B cell (primary cell): ENCODE results near the gene NEU4. TPM values are rescaled to one million over a fixed set of nuclear protein-coding genes. Genes with fewer than 3 reads are reported as not detected.
A peak's percentile ranks its signal among the peaks of the same experiment; 100 is the strongest.

Experiments
- ATAC-seq: fragments of 200-7000 bp; cut with Tn5 transposase; one replicate; pipeline ENCODE4 v1.10.0; 2021; ENCODE audit warnings: low read depth, mild to moderate bottlenecking, moderate number of reproducible peaks, moderate library complexity
- CTCF ChIA-PET: fragments of 350-600 bp; sonication (Branson Sonifier 250); formaldehyde crosslinking; loops from one replicate; lab custom pipeline; 2021; ENCODE audit warnings: antibody characterized with exemption, inconsistent platforms; lab: Charles Lee
- POLR2A ChIA-PET: fragments of 350-600 bp; sonication (Branson Sonifier 250); formaldehyde crosslinking; loops from one replicate; lab custom pipeline; 2021; ENCODE audit warnings: antibody characterized with exemption; lab: Charles Lee
- DNase-seq: peaks from one replicate; pipeline ENCODE4 v3.0.0; 2013
- H2AFZ ChIP-seq: 2 replicates; pipeline ENCODE4 v1.6.1; 2012; ENCODE audit warnings: mild to moderate bottlenecking, low read depth, low read length; ENCODE audit not compliant: insufficient read depth, poor library complexity, severe bottlenecking
- H3K27ac ChIP-seq, 2 donors: 1 replicate in 1 of 2; 2 replicates in 1 of 2; pipeline ENCODE4 v1.5.1; 2012 to 2013; ENCODE audit warnings: low read length in 2 of 2, mild to moderate bottlenecking in 2 of 2, moderate library complexity in 1 of 2
- H3K27me3 ChIP-seq, 4 experiments: fragments of 200-600 bp in 1 of 4; sonication (generic) in 1 of 4; replicated peaks in 1 of 4; 1 replicate in 2 of 4; 2 replicates in 2 of 4; pipeline versions ENCODE4 v1.6.1 to v1.7.0; 2013 to 2016; ENCODE audit warnings: low read length in 3 of 4, mild to moderate bottlenecking in 2 of 4, mixed read lengths in 1 of 4, moderate library complexity in 1 of 4; ENCODE audit not compliant: insufficient read depth in 4 of 4, control insufficient read depth in 3 of 4; ENCODE audit errors: control extremely low read depth in 1 of 4
- H3K36me3 ChIP-seq, 2 experiments: replicated peaks in 1 of 2; 1 replicate in 1 of 2; 2 replicates in 1 of 2; pipeline versions ENCODE4 v1.6.1 to v1.7.1; 2013; ENCODE audit warnings: low read length in 1 of 2; ENCODE audit not compliant: insufficient read depth in 2 of 2, control insufficient read depth in 1 of 2; ENCODE audit errors: control extremely low read depth in 1 of 2, extremely low read depth in 1 of 2
- H3K4me1 ChIP-seq, 2 donors: fragments of 200-600 bp in 1 of 2; sonication (generic) in 1 of 2; 1 replicate in 1 of 2; 2 replicates in 1 of 2; pipeline versions ENCODE4 v1.5.1 to v1.6.1; 2013 to 2017; ENCODE audit warnings: low read length in 2 of 2; ENCODE audit not compliant: control insufficient read depth in 2 of 2, insufficient read depth in 2 of 2
- H3K4me2 ChIP-seq: replicated peaks from 2 replicates; pipeline ENCODE3; 2012; ENCODE audit warnings: mild to moderate bottlenecking, low read depth, low read length; ENCODE audit not compliant: poor library complexity, severe bottlenecking
- H3K4me3 ChIP-seq, 5 experiments: fragments of 200-600 bp in 1 of 5; sonication (generic) in 1 of 5; 1 replicate in 3 of 5; 2 replicates in 2 of 5; pipeline versions ENCODE4 v1.5.1 to v1.7.0; 2011 to 2016; ENCODE audit warnings: low read length in 4 of 5, mild to moderate bottlenecking in 4 of 5, low read depth in 2 of 5, control low read depth in 1 of 5, moderate library complexity in 1 of 5; ENCODE audit not compliant: insufficient read depth in 1 of 5; ENCODE audit errors: control extremely low read depth in 1 of 5, extremely low read depth in 1 of 5
- H3K79me2 ChIP-seq: fragments of 200-600 bp; sonication (generic); one replicate; pipeline ENCODE4 v1.6.0; 2016; ENCODE audit warnings: low read length; ENCODE audit not compliant: control insufficient read depth, insufficient read depth
- H3K9ac ChIP-seq: fragments of 200-600 bp; sonication (generic); 2 replicates; pipeline ENCODE4 v1.6.1; 2017; ENCODE audit warnings: mild to moderate bottlenecking, low read length, moderate library complexity
- H3K9me3 ChIP-seq, 3 donors: one replicate each; pipeline versions ENCODE4 v1.6.1 to v1.7.1; 2013; ENCODE audit warnings: low read length in 2 of 3; ENCODE audit not compliant: control insufficient read depth in 2 of 3, insufficient read depth in 1 of 3; ENCODE audit errors: control extremely low read depth in 1 of 3
- H4K20me1 ChIP-seq: 2 replicates; pipeline ENCODE4 v1.6.0; 2012; ENCODE audit warnings: mild to moderate bottlenecking, low read length; ENCODE audit not compliant: insufficient read depth, control insufficient read depth, poor library complexity, severe bottlenecking
- H3K27ac Mint-ChIP-seq: one replicate; pipeline ENCODE4 v1.8.0; 2021; ENCODE audit warnings: mixed read lengths
- H3K27me3 Mint-ChIP-seq: one replicate; pipeline ENCODE4 v1.8.0; 2021; ENCODE audit warnings: mixed read lengths
- H3K4me1 Mint-ChIP-seq: one replicate; pipeline ENCODE4 v1.8.0; 2021; ENCODE audit warnings: mixed read lengths
- H3K4me3 Mint-ChIP-seq: one replicate; pipeline ENCODE4 v1.8.0; 2021; ENCODE audit warnings: mixed read lengths
- H3K9me3 Mint-ChIP-seq: one replicate; pipeline ENCODE4 v1.8.0; 2022; ENCODE audit warnings: mixed read lengths; ENCODE audit not compliant: insufficient read depth
- EZH2 ChIP-seq: IDR thresholded peaks from 2 replicates; pipeline ENCODE4 v1.6.1; 2012; ENCODE audit warnings: borderline replicate concordance, low read depth, mild to moderate bottlenecking, moderate library complexity, low read length; ENCODE audit not compliant: insufficient read depth, poor library complexity, severe bottlenecking
- WGBS: methylation state at CpG from one replicate; pipeline ENCODE4 v1.1.5; 2013; ENCODE audit warnings: missing lambda C conversion rate; ENCODE audit not compliant: insufficient coverage; 5-methylcytosine and 5-hydroxymethylcytosine counted together
- intact Hi-C: fragments of 100-400 bp; cut with micrococcal nuclease; formaldehyde crosslinking; loops from one replicate; pipeline ENCODE4 v1.10.0; 2022
- polyA plus RNA-seq: library from polyadenylated mRNA; depleted of rRNA; stranded (reverse); fragments of >200 nt; gene quantifications from 2 replicates; pipeline ENCODE4 v1.2.3, GENCODE V29; 2012
- total RNA-seq, 2 donors: library from RNA; stranded (reverse); fragments of 120-200 nt in 1 of 2; gene quantifications; 1 replicate in 1 of 2; 2 replicates in 1 of 2; pipeline versions ENCODE4 v1.2.3 to v1.2.4, GENCODE V29; 2013 to 2022
- TF ChIP-seq, protein P1 (sequence below): fragments of 200-600 bp; IDR thresholded peaks from one replicate; pipeline ENCODE4 v1.8.0; 2022; ENCODE audit warnings: antibody characterized with exemption, mild to moderate bottlenecking

The NEU4 gene
- total and polyA plus RNA-seq, 2 donors (not counting 1 experiment from before 2014, with no cell fraction given) = 0.19 TPM; not detected in 1

DNA sequence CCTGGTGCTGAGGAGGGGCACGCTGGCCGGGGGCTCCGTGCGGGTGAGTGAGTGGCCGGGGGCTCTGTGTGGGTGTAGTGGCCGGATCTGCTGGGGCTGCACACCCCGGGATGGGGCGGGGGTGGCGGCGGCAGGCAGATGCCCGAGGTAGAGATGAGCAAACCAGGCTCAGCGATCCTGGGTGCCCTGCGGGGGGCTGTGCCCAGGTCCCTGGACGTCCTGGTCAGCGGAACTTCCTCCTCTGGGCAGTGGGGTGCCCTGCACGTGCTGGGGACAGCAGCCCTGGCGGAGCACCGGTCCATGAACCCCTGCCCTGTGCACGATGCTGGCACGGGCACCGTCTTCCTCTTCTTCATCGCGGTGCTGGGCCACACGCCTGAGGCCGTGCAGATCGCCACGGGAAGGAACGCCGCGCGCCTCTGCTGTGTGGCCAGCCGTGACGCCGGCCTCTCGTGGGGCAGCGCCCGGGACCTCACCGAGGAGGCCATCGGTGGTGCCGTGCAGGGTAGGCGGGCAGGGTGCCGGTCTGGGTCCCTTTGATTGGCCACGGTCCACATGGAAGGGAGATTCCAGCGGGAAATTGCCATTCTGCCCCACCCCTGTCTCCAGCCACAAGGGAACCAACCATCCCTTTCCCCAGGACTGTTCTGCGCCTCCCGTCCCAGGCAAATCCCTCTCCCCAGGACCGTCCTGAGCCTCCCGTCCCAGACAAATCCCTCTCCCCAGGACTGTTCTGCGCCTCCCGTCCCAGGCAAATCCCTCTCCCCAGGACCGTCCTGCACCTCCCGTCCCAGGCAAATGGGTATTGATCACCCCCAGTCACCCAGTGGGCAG, 5.9 kb downstream of the NEU4 start:
- intact Hi-C loops = no loop called here
- H2AFZ ChIP-seq = no peak overlapping the region
- no peaks in the 10 kb centered on the region for H3K79me2 ChIP-seq
- no peak for TF ChIP-seq EZH2
- TF ChIP-seq, protein P1, sequence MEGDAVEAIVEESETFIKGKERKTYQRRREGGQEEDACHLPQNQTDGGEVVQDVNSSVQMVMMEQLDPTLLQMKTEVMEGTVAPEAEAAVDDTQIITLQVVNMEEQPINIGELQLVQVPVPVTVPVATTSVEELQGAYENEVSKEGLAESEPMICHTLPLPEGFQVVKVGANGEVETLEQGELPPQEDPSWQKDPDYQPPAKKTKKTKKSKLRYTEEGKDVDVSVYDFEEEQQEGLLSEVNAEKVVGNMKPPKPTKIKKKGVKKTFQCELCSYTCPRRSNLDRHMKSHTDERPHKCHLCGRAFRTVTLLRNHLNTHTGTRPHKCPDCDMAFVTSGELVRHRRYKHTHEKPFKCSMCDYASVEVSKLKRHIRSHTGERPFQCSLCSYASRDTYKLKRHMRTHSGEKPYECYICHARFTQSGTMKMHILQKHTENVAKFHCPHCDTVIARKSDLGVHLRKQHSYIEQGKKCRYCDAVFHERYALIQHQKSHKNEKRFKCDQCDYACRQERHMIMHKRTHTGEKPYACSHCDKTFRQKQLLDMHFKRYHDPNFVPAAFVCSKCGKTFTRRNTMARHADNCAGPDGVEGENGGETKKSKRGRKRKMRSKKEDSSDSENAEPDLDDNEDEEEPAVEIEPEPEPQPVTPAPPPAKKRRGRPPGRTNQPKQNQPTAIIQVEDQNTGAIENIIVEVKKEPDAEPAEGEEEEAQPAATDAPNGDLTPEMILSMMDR = no peak
- peaks cover 10 to 28% of the 10 kb centered on the region in 2 donors for H3K4me1 ChIP-seq
- no peak overlapping the region for H3K4me3 Mint-ChIP-seq
- no peaks in the 10 kb centered on the region for H3K36me3 ChIP-seq
- H3K4me3 ChIP-seq = no peak overlapping the region
- H3K9me3 ChIP-seq = peaks cover 0 to 10% (median 0%) of the 10 kb centered on the region in 3 donors
- DNase-seq = no peak
- H3K4me2 ChIP-seq = no peak overlapping the region
- no peak for ATAC-seq
- peaks cover 17% of the 10 kb centered on the region for H3K4me1 Mint-ChIP-seq
- no peak overlapping the region for H3K27ac ChIP-seq
- H4K20me1 ChIP-seq = no peaks in the 10 kb centered on the region
- ChIA-PET POLR2A (no interaction called here), CTCF (no interaction called here)
- no peak overlapping the region for H3K9ac ChIP-seq
- peak overlapping the region; percentile 74 for H3K27ac Mint-ChIP-seq
- peaks cover 11% of the 10 kb centered on the region for H3K27me3 Mint-ChIP-seq
- peaks cover 0 to 18% (median 0%) of the 10 kb centered on the region in 4 experiments for H3K27me3 ChIP-seq
- 91% methylated on average over 48 of the region's 52 CpGs for WGBS
- H3K9me3 Mint-ChIP-seq = no peaks in the 10 kb centered on the region
